ENCODE data around the gene SNX8. TPM values are rescaled to one million over a fixed set of nuclear protein-coding genes. Genes with fewer than 3 reads are reported as not detected.
A peak's percentile ranks its signal among the peaks of the same experiment; 100 is the strongest.

The SNX8 gene
- total and polyA plus RNA-seq, 9 of the 15 experiments (the other 6 are each of a cell fraction or from before 2014, with no cell fraction given), result 2.7 to 51.6 (median 16.9) TPM

- TF ChIP-seq MAX (CRISPR knock-in tag; IDR thresholded peaks at IDR 0.05) (no peak), MNT (conservative IDR thresholded peaks at IDR 0.05) (no peak; a peak in 1 of 4 replicates), BACH1 (tag; IDR thresholded peaks at IDR 0.05) (0 out of 2 replicates have a peak, but pooled peaks have one; percentile 18), ETV1 (tag; conservative IDR thresholded peaks at IDR 0.05; ENCODE audit: low read depth) (0 out of 2 replicates have a peak, but pooled peaks have one; percentile 33), COPS2 (conservative IDR thresholded peaks at IDR 0.05) (no peak), ZNF512 (tag; IDR thresholded peaks at IDR 0.05) (no peak), NFIX (CRISPR knock-in tag; IDR thresholded peaks at IDR 0.05; ENCODE audit: low read depth) (no peak), PHF21A (IDR thresholded peaks at IDR 0.05; ENCODE audit: borderline replicate concordance, low read depth) (peak; percentile 90; the same call in 1 of the 2 replicates), TBL1XR1 (IDR thresholded peaks at IDR 0.05; ENCODE audit: low read length in 2 of 2) (no peak), BRF2 (IDR thresholded peaks at IDR 0.05; ENCODE audit: borderline replicate concordance, insufficient read depth, insufficient read length) (no peak), SMC3 (conservative IDR thresholded peaks at IDR 0.05; ENCODE audit: insufficient read depth, low read depth, low read length) (no peak), PRPF4 (IDR thresholded peaks at IDR 0.05; ENCODE audit: insufficient read depth, low read depth, low read length, poor library complexity, severe bottlenecking) (no peak), SAFB2 (IDR thresholded peaks at IDR 0.05; ENCODE audit: borderline replicate concordance, low read depth, low read length, severe bottlenecking) (no peak), MXI1 (IDR thresholded peaks at IDR 0.05; ENCODE audit: low read depth, low read length) (no peak), ZNF274 (IDR thresholded peaks at IDR 0.05; ENCODE audit: borderline replicate concordance, low read depth, low read length) (no peak), HES1 (IDR thresholded peaks at IDR 0.05; ENCODE audit: low read depth) (no peak), MLLT1 (IDR thresholded peaks at IDR 0.05) (no peak), TAF1 (IDR thresholded peaks at IDR 0.05; ENCODE audit: control insufficient read depth, extremely low read depth, insufficient read depth, low read length, severe bottlenecking) (no peak), SOX6 (IDR thresholded peaks at IDR 0.05) (no peak), MEF2A (IDR thresholded peaks at IDR 0.05; ENCODE audit: control insufficient read depth, low read depth, low read length) (no peak)
Observed at GRCh38 chr7:2353113-2353935, 39.1 kb upstream of the SNX8 start (continued).

All from K562 (cell line).